Measurements from ENCODE around the gene NPL. TPM values are rescaled to one million over a fixed set of nuclear protein-coding genes. Genes with fewer than 3 reads are reported as not detected.

Gene NPL
- total and polyA plus RNA-seq, 9 of the 15 experiments (the other 6 are each of a cell fraction or from before 2014, with no cell fraction given): 9.9 to 22.3 (median 14.2) TPM

GRCh38 chr1:182740120-182740519, 49.5 kb upstream of the NPL start:
- Histone ChIP-seq H3K36me3 (ENCODE audit: control insufficient read depth, insufficient read depth, low read length) (no peaks in the 10 kb centered on the region), H3K27me3 (ENCODE audit: control insufficient read depth in 2 of 2, insufficient read depth in 2 of 2, low read length in 2 of 2) (peaks cover 0 to 5% of the 10 kb centered on the region in 2 experiments; a peak in 3 of 5 replicates), H2AFZ (ENCODE audit: low read depth, low read length) (no peak overlapping the region), H3K9ac (ENCODE audit: insufficient read depth in 1 of 2, low read depth in 2 of 2, low read length in 2 of 2) (no peak overlapping the region), H3K9me3 (replicated peaks; ENCODE audit: control insufficient read depth, insufficient read depth, low read depth, low read length) (no peaks in the 10 kb centered on the region), H3K27ac (ENCODE audit: extremely low read depth, low read depth, low read length) (no peak overlapping the region), H3K79me2 (ENCODE audit: control insufficient read depth, insufficient read depth, low read length) (no peaks in the 10 kb centered on the region), H3K9me1 (ENCODE audit: control insufficient read depth, insufficient read depth, low read length) (no peaks in the 10 kb centered on the region), H4K20me1 (replicated peaks; ENCODE audit: control insufficient read depth, insufficient read depth, low read length) (no peaks in the 10 kb centered on the region), H3K4me2 (ENCODE audit: insufficient read depth, low read length) (no peak overlapping the region; the same call in 1 of the 2 replicates), H3K4me3 (no peak overlapping the region), H3K4me1 (replicated peaks in 1 of 2; ENCODE audit: control insufficient read depth in 2 of 2, insufficient read depth in 2 of 2, low read length in 2 of 2) (no peaks in the 10 kb centered on the region)
- FAIRE-seq: no peak
- ChIA-PET CTCF (ENCODE audit: low intra/inter-chr PET ratio) (no interaction called here), POLR2A (interaction anchor here (0.6 to 1.1 kb wide), 3 partner anchors 14 to 618 kb away, joined by 3 to 5 read pairs (median 3); no protein-coding TSS in a partner anchor)
- no TSS peak for BruUV-seq (replicated peaks)
- intact Hi-C loops (cut with micrococcal nuclease): no loop called here
- 6% methylated on average over 1 of the region's 1 CpG for WGBS (ENCODE audit: insufficient coverage, low coverage, missing lambda C conversion rate)
- in situ Hi-C loops (cut with MboI): no loop called here
- peak; percentile 48 for ATAC-seq
- no peak for DNase-seq (ENCODE audit: extremely low read depth in 1 of 4, low spot score in 3 of 4)
- TF ChIP-seq BACH1 (tag; IDR thresholded peaks at IDR 0.05) (no peak), ERF (CRISPR knock-in tag; IDR thresholded peaks at IDR 0.05) (no peak), PHF21A (IDR thresholded peaks at IDR 0.05; ENCODE audit: borderline replicate concordance, low read depth) (no peak), ASH1L (IDR thresholded peaks at IDR 0.05; ENCODE audit: borderline replicate concordance, low read depth, partially characterized antibody) (no peak), CBX5 (IDR thresholded peaks at IDR 0.05; ENCODE audit: borderline replicate concordance, low read depth) (no peak), MAFF (IDR thresholded peaks at IDR 0.05; ENCODE audit: low read length) (no peak), TSC22D4 (tag; IDR thresholded peaks at IDR 0.05) (no peak), GTF2E2 (tag; IDR thresholded peaks at IDR 0.05) (no peak), ZNF165 (CRISPR knock-in tag; IDR thresholded peaks at IDR 0.05; ENCODE audit: borderline replicate concordance) (no peak), MED1 (CRISPR knock-in tag; IDR thresholded peaks at IDR 0.05; ENCODE audit: borderline replicate concordance) (no peak), CC2D1A (IDR thresholded peaks at IDR 0.05) (no peak), FOXJ3 (CRISPR knock-in tag; IDR thresholded peaks at IDR 0.05) (no peak), ZNF217 (CRISPR knock-in tag; IDR thresholded peaks at IDR 0.05) (no peak), MCM3 (IDR thresholded peaks at IDR 0.05) (no peak), ZBTB1 (CRISPR knock-in tag; IDR thresholded peaks at IDR 0.05; ENCODE audit: borderline replicate concordance, low read depth) (no peak), NR2F6 (CRISPR knock-in tag; IDR thresholded peaks at IDR 0.05) (no peak), PHB (CRISPR knock-in tag; IDR thresholded peaks at IDR 0.05) (no peak), POU5F1 (IDR thresholded peaks at IDR 0.05; ENCODE audit: borderline replicate concordance, low read depth, low read length, partially characterized antibody) (no peak)
- TF ChIP-seq, protein P1, sequence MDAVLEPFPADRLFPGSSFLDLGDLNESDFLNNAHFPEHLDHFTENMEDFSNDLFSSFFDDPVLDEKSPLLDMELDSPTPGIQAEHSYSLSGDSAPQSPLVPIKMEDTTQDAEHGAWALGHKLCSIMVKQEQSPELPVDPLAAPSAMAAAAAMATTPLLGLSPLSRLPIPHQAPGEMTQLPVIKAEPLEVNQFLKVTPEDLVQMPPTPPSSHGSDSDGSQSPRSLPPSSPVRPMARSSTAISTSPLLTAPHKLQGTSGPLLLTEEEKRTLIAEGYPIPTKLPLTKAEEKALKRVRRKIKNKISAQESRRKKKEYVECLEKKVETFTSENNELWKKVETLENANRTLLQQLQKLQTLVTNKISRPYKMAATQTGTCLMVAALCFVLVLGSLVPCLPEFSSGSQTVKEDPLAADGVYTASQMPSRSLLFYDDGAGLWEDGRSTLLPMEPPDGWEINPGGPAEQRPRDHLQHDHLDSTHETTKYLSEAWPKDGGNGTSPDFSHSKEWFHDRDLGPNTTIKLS (IDR thresholded peaks at IDR 0.05; ENCODE audit: borderline replicate concordance, low read depth): no peak

All from K562 (cell line).